ENCODE data around the gene ABHD17A.

Gene ABHD17A

DNA sequence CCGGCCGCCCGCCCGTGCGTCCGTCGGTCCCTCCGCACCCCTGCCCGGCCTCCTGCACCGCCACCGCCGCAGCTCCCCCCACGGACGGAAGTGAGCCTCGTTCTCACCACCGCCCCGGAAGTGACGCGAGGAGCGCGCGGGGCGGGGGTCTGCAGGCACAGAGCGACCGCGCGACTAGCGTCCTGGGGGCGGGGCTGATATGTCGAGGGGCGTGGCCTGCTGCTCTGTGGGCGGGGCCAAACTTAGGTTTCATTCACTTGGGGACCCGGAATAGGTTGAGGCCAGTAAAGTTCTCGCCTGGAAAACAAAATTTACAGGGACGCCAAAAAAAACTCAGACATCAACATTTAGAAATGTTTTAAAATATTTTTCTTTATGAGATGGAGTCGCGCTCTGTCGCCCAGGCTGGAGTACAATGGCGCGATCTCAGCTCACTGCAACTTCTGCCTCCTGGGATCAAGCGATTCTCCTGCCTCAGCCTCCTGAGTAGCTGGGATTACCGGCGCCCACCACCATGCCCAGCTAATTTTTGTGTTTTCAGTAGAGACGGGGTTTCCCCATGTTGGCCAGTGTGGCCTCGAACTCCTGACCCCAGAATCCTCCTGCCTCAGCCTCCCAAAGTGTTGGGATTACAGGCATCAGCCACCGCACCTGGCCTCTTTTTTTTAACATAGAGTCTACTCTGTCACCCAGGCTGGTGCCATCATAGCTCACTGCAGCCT, at the start of gene ABHD17A:
Gene ABHD17A, minus strand, starts transcription at position 99 of the 722 bp plus-strand sequence. CDS start 3,930 bp downstream, outside the sequence.
- DNase-seq, result peak; percentile 84 to 87

DNA sequence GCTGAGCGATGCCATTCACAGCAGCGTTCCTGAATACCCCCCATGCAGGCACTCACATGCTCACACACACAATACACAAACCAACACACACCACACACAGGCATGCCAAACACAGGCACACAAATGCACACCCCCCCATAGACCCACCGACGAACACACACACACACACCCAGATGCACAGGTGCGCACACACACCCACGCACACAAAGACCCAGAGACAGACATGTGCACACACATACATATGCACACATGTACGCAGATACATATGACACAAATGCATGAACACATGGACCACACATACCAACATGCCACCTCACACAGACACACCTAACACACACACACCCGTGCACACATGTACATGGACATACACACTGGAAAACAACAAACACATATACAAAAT, 48.6 kb upstream of the ABHD17A start:
- DNase-seq, result no peak

GRCh38 chr19:1933244-1933643, 47.9 kb upstream of the ABHD17A start:
- DNase-seq, result no peak

DNA sequence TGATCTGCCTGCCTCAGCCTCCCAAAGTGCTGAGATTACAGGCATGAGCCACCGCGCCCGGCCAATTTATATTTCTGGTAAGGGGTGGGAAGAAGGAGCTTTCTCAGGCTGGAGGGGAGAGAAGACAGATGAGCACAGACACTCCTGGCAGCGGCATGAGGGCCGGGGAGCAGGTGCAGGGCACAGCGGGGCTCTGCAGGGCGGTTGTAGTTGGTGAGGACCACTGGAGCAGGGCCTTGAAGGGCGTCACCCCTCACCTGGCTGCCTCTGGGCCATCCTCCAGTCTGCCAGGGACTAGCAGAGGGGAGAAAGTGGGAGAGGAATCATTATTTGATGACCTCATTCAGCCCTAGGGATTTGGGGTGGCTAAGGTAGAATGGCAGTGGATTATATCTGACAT, 47.1 kb upstream of the ABHD17A start:
- no peak for DNase-seq

DNA sequence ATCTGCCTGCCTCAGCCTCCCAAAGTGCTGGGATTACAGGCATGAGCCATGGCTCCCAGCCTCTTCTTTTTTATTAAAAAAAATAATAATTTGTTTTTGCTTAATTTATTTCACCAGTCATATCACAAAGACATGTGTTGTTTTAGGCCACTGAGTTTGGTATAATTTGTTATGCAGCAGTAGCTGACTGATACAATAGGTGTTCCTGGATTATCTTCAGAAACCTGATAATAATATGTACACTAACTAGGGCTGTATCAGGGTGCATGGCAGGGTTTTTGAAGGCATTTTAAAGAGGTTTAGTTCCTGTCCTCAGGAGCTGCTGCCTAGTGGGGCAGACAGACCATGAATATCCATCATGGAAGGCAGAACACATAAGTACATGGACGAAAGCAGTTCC, 46.1 kb upstream of the ABHD17A start:
- DNase-seq, result no peak

DNA sequence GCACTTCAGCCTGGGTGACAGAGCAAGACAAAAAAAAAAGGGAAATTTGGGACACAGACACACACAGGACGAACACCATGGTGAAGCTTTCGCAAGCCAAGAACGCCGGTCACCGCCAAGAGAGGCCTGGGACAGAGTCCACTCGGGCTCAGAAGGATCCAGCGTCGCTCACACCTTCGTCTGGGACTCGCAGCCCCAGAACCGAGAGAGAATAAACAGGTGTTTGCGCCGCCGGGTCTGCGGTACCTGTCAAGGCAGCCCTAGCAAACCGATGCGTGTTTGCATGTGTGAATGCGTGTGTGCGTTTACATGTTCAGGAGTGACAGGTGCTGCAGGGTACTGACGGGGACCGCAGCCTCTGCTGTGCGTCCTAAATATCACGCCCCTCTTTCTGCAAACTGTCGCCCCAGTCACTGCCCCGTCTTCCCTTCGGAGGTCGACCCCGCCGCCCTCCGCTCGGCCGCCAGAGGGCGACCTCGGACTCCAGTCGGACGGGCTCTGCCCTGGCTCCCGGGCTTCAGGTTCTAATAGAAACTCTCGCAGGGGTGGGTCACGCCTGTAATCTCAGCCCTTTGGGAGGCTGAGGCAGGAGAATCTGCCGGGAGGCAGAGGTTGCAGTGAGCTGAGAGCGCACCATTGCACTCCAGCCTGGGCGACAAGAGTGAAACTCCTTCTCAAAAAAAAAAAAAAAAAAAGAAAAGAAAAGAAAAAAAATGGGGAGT, 43.9 kb upstream of the ABHD17A start:
- DNase-seq, result peak; percentile 45 to 52

GRCh38 chr19:1925544-1925943, 40.2 kb upstream of the ABHD17A start:
- DNase-seq, result no peak

- DNase-seq, result no peak
Observed at GRCh38 chr19:1924320-1924961, 39.1 kb upstream of the ABHD17A start.

DNA sequence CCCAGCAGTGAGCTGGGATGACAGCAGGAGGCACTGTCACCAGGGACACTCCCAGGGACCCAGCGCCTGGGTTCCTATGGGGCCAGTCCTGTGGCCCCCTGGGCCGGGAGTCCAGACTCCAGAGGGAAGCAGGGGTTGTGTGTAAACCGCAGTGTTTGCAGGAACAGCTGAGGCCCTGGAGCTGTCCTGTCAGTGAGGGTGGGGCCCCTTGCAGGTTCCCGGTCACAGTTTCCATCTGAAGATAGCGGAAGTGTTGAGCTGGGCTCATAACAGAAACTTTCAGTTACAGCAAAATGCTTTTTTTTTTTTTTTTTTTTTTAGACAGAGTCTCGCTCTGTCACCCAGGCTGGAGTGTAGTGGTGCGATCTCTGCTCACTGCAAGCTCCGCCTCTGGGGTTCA, 38.0 kb upstream of the ABHD17A start:
- no peak for DNase-seq

GRCh38 chr19:1922803-1923202, 37.5 kb upstream of the ABHD17A start:
- no peak for DNase-seq

- no peak for DNase-seq
Observed at GRCh38 chr19:1921825-1922224, 36.5 kb upstream of the ABHD17A start.

DNA sequence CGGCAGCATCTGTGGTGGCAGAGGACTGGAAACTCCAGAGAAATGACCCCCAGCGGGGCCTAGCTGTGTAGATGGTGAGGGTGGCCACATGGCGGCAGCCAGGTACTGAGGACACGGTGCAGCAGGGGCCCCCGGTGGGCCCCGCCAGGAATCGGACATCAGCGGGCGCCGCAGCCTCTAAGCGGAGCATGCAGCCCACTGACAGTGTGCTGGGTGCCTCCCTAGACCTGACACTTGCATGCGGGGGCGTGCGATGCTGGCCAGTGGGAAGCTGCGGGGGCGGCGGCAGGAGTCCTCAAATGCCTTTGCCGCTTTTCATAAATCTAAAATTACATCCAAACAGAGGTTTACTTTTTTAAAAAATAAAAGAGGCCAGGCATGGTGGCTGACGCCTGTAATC, 36.0 kb upstream of the ABHD17A start:
- no peak for DNase-seq

GRCh38 chr19:1920644-1921043, 35.3 kb upstream of the ABHD17A start:
- DNase-seq, result no peak

- DNase-seq, result no peak
Observed at GRCh38 chr19:1918975-1919374, 33.7 kb upstream of the ABHD17A start.

GRCh38 chr19:1917926-1918325, 32.6 kb upstream of the ABHD17A start:
- DNase-seq, result no peak

- DNase-seq, result no peak
Observed at GRCh38 chr19:1917146-1917545, 31.9 kb upstream of the ABHD17A start.

- no peak for DNase-seq
Observed at GRCh38 chr19:1914826-1915341, 29.6 kb upstream of the ABHD17A start.

DNA sequence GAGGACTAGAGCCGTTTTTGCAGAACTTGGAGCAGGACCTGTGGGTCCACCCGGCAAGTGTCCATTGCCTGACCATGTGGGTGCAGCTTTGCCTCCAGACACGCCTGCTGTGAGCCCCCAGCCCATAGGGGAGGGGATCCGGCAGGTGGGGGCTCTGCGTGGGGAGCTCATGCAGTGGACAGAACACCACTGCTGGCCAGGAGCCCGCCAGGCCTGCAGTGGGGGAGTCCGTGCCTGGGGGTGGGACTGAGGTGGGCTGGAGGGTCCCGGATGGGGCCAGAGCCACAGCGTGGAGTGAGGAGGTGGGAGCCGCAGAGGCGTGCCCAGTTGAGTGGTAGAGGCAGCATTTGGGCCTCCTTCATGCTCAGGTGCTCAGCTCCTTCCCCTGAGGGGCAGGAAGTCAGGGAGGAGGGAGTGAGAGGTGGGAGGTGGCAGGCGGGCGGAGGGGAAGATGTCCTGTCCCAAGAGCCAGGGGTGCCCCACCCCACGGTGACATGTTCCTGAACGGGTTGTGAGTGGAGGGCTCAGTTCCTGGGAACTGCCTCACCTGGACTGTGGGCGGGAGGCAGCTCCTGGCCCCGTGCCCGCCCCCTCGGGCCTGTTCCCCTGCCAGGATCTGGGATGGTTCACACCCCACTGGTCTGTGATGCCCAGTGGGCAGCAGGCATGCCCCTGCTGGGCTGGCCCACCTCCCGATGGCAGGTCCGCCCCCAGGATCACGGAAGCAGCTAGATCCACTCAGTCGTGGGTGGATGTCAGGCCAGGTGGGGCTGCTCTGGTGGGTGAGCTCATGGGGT, 28.7 kb upstream of the ABHD17A start:
- DNase-seq, result no peak

GRCh38 chr19:1912760-1913505, 27.6 kb upstream of the ABHD17A start:
- DNase-seq, result no peak

DNA sequence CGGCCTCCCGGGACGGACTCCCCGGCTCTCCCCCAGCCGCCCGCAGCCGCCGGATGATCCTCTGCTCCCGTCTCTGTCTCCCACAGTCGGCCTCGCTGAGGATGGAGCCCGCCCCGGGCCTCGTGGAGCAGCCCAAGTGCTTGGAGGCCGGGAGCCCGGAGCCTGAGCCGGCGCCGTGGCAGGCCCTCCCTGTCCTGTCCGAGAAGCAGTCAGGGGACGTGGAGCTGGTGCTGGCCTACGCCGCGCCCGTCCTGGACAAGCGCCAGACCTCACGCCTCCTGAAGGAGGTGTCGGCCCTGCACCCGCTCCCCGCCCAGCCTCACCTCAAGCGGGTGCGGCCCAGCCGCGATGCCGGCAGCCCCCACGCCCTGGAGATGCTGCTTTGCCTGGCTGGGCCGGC, 26.7 kb upstream of the ABHD17A start:
- DNase-seq, result no peak

- DNase-seq, result no peak
Observed at GRCh38 chr19:1911098-1911497, 25.8 kb upstream of the ABHD17A start.

- DNase-seq, result no peak
Observed at GRCh38 chr19:1910177-1910576, 24.9 kb upstream of the ABHD17A start.

Measured in NCI-H187 (cell line).